Measurements from ENCODE around the gene KRTAP20-2.

KRTAP20-2 gene

DNA sequence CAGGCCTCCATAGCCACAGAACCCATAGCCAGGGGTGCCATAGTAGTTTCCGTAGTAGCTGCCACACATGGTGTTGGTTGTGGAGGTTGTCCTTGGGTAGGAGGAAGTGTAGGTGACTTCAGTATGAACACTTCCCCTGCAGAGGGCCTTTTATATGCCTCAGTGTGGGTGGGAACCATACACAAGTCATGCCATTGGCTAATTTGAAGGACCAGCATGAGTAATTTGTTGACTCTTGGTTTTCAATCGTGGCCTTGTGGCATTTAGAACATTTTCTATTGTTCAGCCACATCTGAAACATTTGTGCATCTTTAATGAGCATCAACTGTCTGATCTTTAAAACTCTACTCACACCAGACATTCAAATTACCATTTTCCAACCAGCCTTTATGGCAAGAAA, 21.2 kb upstream of the KRTAP20-2 start, which contains the start of gene KRTAP6-1:
Gene KRTAP6-1, minus strand, starts transcription at position 95 of the 400 bp plus-strand sequence. Its CDS starts 26 bp downstream, at position 69.
- no peak for DNase-seq
- ChIA-PET CTCF (no interaction called here), POLR2A (interaction anchor here (0.6 kb wide), 1 partner anchor 165 kb away, joined by 5 read pairs; no protein-coding TSS in a partner anchor)
- 80% methylated on average over 1 of the region's 2 CpGs for WGBS (ENCODE audit: insufficient coverage)
- Histone ChIP-seq H3K4me1 (ENCODE audit: control extremely low read depth in 1 of 4, control insufficient read depth in 4 of 4, insufficient read depth in 4 of 4, low read length in 3 of 4) (no peaks in the 10 kb centered on the region), H3K36me3 (ENCODE audit: control insufficient read depth in 4 of 4, insufficient read depth in 4 of 4, low read length in 3 of 4) (no peaks in the 10 kb centered on the region), H3K27ac (ENCODE audit: insufficient read depth in 1 of 2, low read depth in 1 of 2, low read length in 2 of 2, poor library complexity in 1 of 2, severe bottlenecking in 2 of 2) (no peak within 1 kb of the TSS), H3K27me3 (replicated peaks in 2 of 5; ENCODE audit: control insufficient read depth in 4 of 5, insufficient read depth in 5 of 5, low read length in 4 of 5) (no peaks in the 10 kb centered on the region), H3K9me3 (ENCODE audit: control extremely low read depth in 1 of 5, control insufficient read depth in 4 of 5, insufficient read depth in 2 of 5, low read depth in 1 of 5, low read length in 4 of 5) (no peaks in the 10 kb centered on the region), H3K4me3 (ENCODE audit: control insufficient read depth in 1 of 7, extremely low read depth in 1 of 7, insufficient read depth in 4 of 7, low read depth in 2 of 7, low read length in 6 of 7) (no peak within 1 kb of the TSS)

DNA sequence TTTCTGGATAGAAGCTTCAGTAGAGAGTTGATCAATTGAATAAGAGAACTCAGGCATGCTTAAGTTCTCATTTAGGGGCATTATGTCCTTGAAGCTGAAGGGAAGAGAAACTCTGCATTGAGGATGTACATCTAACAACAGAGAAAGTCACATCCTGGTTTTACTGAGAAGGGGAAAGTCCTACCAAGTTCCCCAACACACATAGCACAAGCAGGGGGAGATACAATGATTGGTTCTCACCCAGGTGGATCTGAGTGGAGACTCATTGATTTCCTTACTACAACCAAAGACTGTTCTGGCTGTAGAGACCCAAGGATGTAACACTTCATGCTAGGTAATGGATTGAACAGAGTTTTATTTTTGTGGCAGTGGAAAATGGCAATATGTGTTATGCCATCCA, 19.8 kb upstream of the KRTAP20-2 start:
- CTCF ChIA-PET, result no interaction called here
- H3K4me3 ChIP-seq (ENCODE audit: control insufficient read depth in 1 of 7, extremely low read depth in 1 of 7, insufficient read depth in 4 of 7, low read depth in 2 of 7, low read length in 6 of 7), result no peak overlapping the region
- no peaks in the 10 kb centered on the region for H3K9me3 ChIP-seq (ENCODE audit: control extremely low read depth in 1 of 5, control insufficient read depth in 4 of 5, insufficient read depth in 2 of 5, low read depth in 1 of 5, low read length in 4 of 5)
- DNase-seq, result no peak
- H3K27me3 ChIP-seq (replicated peaks in 2 of 5; ENCODE audit: control insufficient read depth in 4 of 5, insufficient read depth in 5 of 5, low read length in 4 of 5), result no peaks in the 10 kb centered on the region
- no peak overlapping the region for H3K27ac ChIP-seq (ENCODE audit: insufficient read depth in 1 of 2, low read depth in 1 of 2, low read length in 2 of 2, poor library complexity in 1 of 2, severe bottlenecking in 2 of 2)
- POLR2A ChIA-PET, result no interaction called here
- no peaks in the 10 kb centered on the region for H3K36me3 ChIP-seq (ENCODE audit: control insufficient read depth in 4 of 4, insufficient read depth in 4 of 4, low read length in 3 of 4)
- no peaks in the 10 kb centered on the region for H3K4me1 ChIP-seq (ENCODE audit: control extremely low read depth in 1 of 4, control insufficient read depth in 4 of 4, insufficient read depth in 4 of 4, low read length in 3 of 4)

DNA sequence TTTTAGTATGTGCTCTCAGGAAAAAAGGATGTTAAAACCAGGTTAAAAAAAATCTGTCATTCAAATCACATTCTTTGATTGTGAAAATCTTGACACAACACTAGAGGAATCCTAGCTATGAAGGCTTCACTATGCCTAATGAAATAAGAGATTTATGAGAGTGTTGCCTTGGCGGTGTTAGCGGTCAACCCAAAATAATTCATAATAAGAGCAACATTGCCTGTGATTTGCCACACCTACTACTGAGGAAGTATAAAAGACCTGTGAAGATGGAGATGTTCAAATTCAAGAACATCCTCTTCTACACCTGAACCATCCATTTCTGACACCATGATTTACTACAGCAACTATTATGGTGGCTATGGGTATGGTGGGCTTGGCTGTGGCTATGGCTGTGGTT, 18.9 kb upstream of the KRTAP20-2 start, which contains the start of gene KRTAP20-1:
Gene KRTAP20-1, plus strand, starts transcription at position 301 of the 400 bp plus-strand sequence. Its CDS starts 30 bp downstream, at position 331.
- POLR2A ChIA-PET, result no interaction called here
- H3K27me3 ChIP-seq (replicated peaks in 2 of 5; ENCODE audit: control insufficient read depth in 4 of 5, insufficient read depth in 5 of 5, low read length in 4 of 5), result no peaks in the 10 kb centered on the region
- no peak within 1 kb of the TSS for H3K27ac ChIP-seq (ENCODE audit: insufficient read depth in 1 of 2, low read depth in 1 of 2, low read length in 2 of 2, poor library complexity in 1 of 2, severe bottlenecking in 2 of 2)
- no peak for DNase-seq
- no peaks in the 10 kb centered on the region for H3K9me3 ChIP-seq (ENCODE audit: control extremely low read depth in 1 of 5, control insufficient read depth in 4 of 5, insufficient read depth in 2 of 5, low read depth in 1 of 5, low read length in 4 of 5)
- H3K4me1 ChIP-seq (ENCODE audit: control extremely low read depth in 1 of 4, control insufficient read depth in 4 of 4, insufficient read depth in 4 of 4, low read length in 3 of 4), result no peaks in the 10 kb centered on the region
- CTCF ChIA-PET, result no interaction called here
- no peaks in the 10 kb centered on the region for H3K36me3 ChIP-seq (ENCODE audit: control insufficient read depth in 4 of 4, insufficient read depth in 4 of 4, low read length in 3 of 4)
- no CpG with 5 or more reads among the region's 2 CpGs for WGBS (ENCODE audit: insufficient coverage)
- no peak within 1 kb of the TSS for H3K4me3 ChIP-seq (ENCODE audit: control insufficient read depth in 1 of 7, extremely low read depth in 1 of 7, insufficient read depth in 4 of 7, low read depth in 2 of 7, low read length in 6 of 7)

DNA sequence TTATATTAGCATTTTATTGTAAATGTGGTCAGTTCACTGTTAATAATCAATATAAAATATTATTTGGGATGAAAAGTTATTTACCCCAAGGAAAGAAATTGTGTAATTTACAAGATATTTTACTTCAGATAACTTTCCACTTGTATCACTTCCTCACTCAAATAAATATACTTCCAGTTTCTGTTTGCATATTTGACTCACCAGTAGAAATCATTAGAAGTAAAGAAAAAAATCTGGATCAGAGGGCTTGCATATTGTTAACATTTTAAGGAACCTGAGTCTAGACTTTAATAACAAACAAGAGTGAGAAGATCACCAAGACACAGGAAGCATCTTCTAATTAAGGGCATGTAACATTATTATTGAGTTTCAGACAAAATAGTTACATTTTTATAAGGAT, 14.9 kb upstream of the KRTAP20-2 start:
- ChIA-PET POLR2A (no interaction called here), CTCF (no interaction called here)
- Histone ChIP-seq H3K36me3 (ENCODE audit: control insufficient read depth in 4 of 4, insufficient read depth in 4 of 4, low read length in 3 of 4) (no peaks in the 10 kb centered on the region), H3K4me3 (ENCODE audit: control insufficient read depth in 1 of 7, extremely low read depth in 1 of 7, insufficient read depth in 4 of 7, low read depth in 2 of 7, low read length in 6 of 7) (no peak overlapping the region), H3K4me1 (ENCODE audit: control extremely low read depth in 1 of 4, control insufficient read depth in 4 of 4, insufficient read depth in 4 of 4, low read length in 3 of 4) (no peaks in the 10 kb centered on the region), H3K27ac (ENCODE audit: insufficient read depth in 1 of 2, low read depth in 1 of 2, low read length in 2 of 2, poor library complexity in 1 of 2, severe bottlenecking in 2 of 2) (no peak overlapping the region), H3K27me3 (replicated peaks in 2 of 5; ENCODE audit: control insufficient read depth in 4 of 5, insufficient read depth in 5 of 5, low read length in 4 of 5) (no peaks in the 10 kb centered on the region), H3K9me3 (ENCODE audit: control extremely low read depth in 1 of 5, control insufficient read depth in 4 of 5, insufficient read depth in 2 of 5, low read depth in 1 of 5, low read length in 4 of 5) (peaks cover 0 to 3% (median 0%) of the 10 kb centered on the region in 5 experiments)
- no peak for DNase-seq

DNA sequence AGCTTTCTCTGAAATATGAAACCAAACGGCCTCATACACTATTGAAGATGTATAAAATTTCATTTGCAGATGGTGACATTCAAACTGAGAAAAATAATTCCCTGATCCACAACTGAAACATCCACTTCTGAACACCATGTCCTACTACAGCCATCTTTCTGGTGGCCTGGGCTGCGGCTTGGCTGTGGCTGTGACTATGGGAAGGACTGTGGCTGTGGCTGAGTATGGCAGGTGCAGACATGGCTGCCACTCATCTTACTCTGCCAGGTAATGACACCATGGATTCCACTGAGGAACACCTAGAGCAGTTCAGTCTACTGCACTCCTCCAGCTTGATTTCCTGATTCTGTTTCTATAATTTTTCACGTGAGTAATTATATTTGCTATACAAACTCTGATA, 14.5 kb upstream of the KRTAP20-2 start, which contains the start of gene KRTAP20-4:
Gene KRTAP20-4, plus strand, starts transcription at position 106 of the 400 bp plus-strand sequence.
- H3K9me3 ChIP-seq (ENCODE audit: control extremely low read depth in 1 of 5, control insufficient read depth in 4 of 5, insufficient read depth in 2 of 5, low read depth in 1 of 5, low read length in 4 of 5), result peaks cover 0 to 3% (median 0%) of the 10 kb centered on the region in 5 experiments
- no peak for DNase-seq
- no peaks in the 10 kb centered on the region for H3K36me3 ChIP-seq (ENCODE audit: control insufficient read depth in 4 of 4, insufficient read depth in 4 of 4, low read length in 3 of 4)
- H3K4me3 ChIP-seq (ENCODE audit: control insufficient read depth in 1 of 7, extremely low read depth in 1 of 7, insufficient read depth in 4 of 7, low read depth in 2 of 7, low read length in 6 of 7), result no peak within 1 kb of the TSS
- H3K4me1 ChIP-seq (ENCODE audit: control extremely low read depth in 1 of 4, control insufficient read depth in 4 of 4, insufficient read depth in 4 of 4, low read length in 3 of 4), result no peaks in the 10 kb centered on the region
- 100% methylated on average over 1 of the region's 3 CpGs for WGBS (ENCODE audit: insufficient coverage)
- ChIA-PET POLR2A (no interaction called here), CTCF (no interaction called here)
- H3K27ac ChIP-seq (ENCODE audit: insufficient read depth in 1 of 2, low read depth in 1 of 2, low read length in 2 of 2, poor library complexity in 1 of 2, severe bottlenecking in 2 of 2), result no peak within 1 kb of the TSS
- no peaks in the 10 kb centered on the region for H3K27me3 ChIP-seq (replicated peaks in 2 of 5; ENCODE audit: control insufficient read depth in 4 of 5, insufficient read depth in 5 of 5, low read length in 4 of 5)

DNA sequence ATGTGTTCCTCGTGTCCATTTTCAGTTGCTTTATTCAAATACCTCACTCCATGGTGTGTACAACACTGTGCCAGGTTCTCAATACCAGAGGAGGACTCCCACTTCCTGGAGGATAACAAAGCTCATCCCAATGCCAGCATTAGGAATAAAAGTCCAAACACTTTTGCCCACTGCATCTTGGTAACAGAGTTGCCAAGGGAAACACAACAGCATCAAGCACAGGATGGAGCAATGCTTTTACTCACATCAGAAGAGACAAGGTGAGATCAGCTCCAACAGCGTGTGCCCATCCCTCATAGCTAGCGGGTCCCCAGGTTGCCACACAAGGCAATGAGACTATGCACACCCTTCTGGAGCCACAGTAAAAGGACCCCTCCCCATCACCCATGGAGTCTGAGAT, 11.6 kb upstream of the KRTAP20-2 start:
- H3K27me3 ChIP-seq (replicated peaks in 2 of 5; ENCODE audit: control insufficient read depth in 4 of 5, insufficient read depth in 5 of 5, low read length in 4 of 5), result no peaks in the 10 kb centered on the region
- H3K4me3 ChIP-seq (ENCODE audit: control insufficient read depth in 1 of 7, extremely low read depth in 1 of 7, insufficient read depth in 4 of 7, low read depth in 2 of 7, low read length in 6 of 7), result no peak overlapping the region
- no peak for DNase-seq
- no peaks in the 10 kb centered on the region for H3K4me1 ChIP-seq (ENCODE audit: control extremely low read depth in 1 of 4, control insufficient read depth in 4 of 4, insufficient read depth in 4 of 4, low read length in 3 of 4)
- peaks cover 0 to 3% (median 1%) of the 10 kb centered on the region in 5 experiments for H3K9me3 ChIP-seq (ENCODE audit: control extremely low read depth in 1 of 5, control insufficient read depth in 4 of 5, insufficient read depth in 2 of 5, low read depth in 1 of 5, low read length in 4 of 5)
- H3K27ac ChIP-seq (ENCODE audit: insufficient read depth in 1 of 2, low read depth in 1 of 2, low read length in 2 of 2, poor library complexity in 1 of 2, severe bottlenecking in 2 of 2), result no peak overlapping the region
- POLR2A ChIA-PET, result no interaction called here
- WGBS (ENCODE audit: insufficient coverage), result 95% methylated on average over 2 of the region's 3 CpGs
- no peaks in the 10 kb centered on the region for H3K36me3 ChIP-seq (ENCODE audit: control insufficient read depth in 4 of 4, insufficient read depth in 4 of 4, low read length in 3 of 4)
- CTCF ChIA-PET, result interaction anchor here (0.6 kb wide), 1 partner anchor 13 kb away, joined by 3 read pairs; no protein-coding TSS in a partner anchor

DNA sequence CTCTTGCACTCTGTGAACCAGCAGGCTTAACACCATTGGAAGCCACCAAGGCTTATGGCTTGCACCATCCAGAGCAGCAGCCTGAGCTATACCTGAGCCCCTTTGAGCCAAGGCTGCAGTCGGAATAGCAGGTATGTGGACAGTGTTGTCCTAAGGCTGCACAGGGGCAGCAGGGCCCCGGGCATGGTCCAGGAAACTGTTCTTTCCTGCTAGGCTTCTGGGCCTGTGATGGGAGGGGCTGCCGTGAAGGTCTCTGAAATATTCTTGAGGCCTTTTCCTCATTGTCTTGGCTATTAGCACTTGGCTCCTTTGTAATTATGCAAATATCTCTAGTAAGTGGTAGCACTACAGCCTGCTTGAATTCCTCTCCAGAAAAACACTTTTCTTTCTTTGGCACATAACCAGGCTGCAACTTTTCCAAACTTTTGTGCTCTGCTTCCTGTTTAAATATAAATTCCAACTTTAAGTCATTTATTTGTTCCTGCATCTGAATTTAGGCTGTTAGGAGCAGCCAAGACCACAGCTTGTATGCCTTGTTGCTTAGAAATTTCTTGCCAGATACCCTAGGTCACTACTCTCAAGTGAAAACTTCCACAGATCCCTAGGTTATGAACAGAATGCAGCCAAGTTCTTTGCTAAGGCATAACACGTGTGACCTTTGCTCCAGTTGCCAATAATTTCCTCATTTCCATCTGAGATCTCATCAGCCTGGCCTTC, 9.4 kb upstream of the KRTAP20-2 start:
- H3K27ac ChIP-seq (ENCODE audit: insufficient read depth in 1 of 2, low read depth in 1 of 2, low read length in 2 of 2, poor library complexity in 1 of 2, severe bottlenecking in 2 of 2), result no peak overlapping the region
- WGBS (ENCODE audit: insufficient coverage), result 92% methylated on average over 3 of the region's 4 CpGs
- no peaks in the 10 kb centered on the region for H3K4me1 ChIP-seq (ENCODE audit: control extremely low read depth in 1 of 4, control insufficient read depth in 4 of 4, insufficient read depth in 4 of 4, low read length in 3 of 4)
- no peaks in the 10 kb centered on the region for H3K36me3 ChIP-seq (ENCODE audit: control insufficient read depth in 4 of 4, insufficient read depth in 4 of 4, low read length in 3 of 4)
- H3K27me3 ChIP-seq (replicated peaks in 2 of 5; ENCODE audit: control insufficient read depth in 4 of 5, insufficient read depth in 5 of 5, low read length in 4 of 5), result no peaks in the 10 kb centered on the region
- H3K9me3 ChIP-seq (ENCODE audit: control extremely low read depth in 1 of 5, control insufficient read depth in 4 of 5, insufficient read depth in 2 of 5, low read depth in 1 of 5, low read length in 4 of 5), result peaks cover 0 to 3% (median 1%) of the 10 kb centered on the region in 5 experiments
- DNase-seq, result no peak
- H3K4me3 ChIP-seq (ENCODE audit: control insufficient read depth in 1 of 7, extremely low read depth in 1 of 7, insufficient read depth in 4 of 7, low read depth in 2 of 7, low read length in 6 of 7), result no peak overlapping the region
- POLR2A ChIA-PET, result no interaction called here
- CTCF ChIA-PET, result interaction anchor here (0.5 kb wide), 1 partner anchor 495 kb away, joined by 3 read pairs; no protein-coding TSS in a partner anchor

Data from common myeloid progenitor, CD34-positive (primary cell).